ENCODE data around the gene WASL. TPM values are rescaled to one million over a fixed set of nuclear protein-coding genes. Genes with fewer than 3 reads are reported as not detected.
"Not testable (repeated sequence)": the region's sequence is repeated elsewhere in the genome, so short reads cannot be mapped to it uniquely, and the experiment has no call there.

WASL gene
- total RNA-seq, 2 donors from 2014 or later, result 20.9 to 24.7 TPM

DNA sequence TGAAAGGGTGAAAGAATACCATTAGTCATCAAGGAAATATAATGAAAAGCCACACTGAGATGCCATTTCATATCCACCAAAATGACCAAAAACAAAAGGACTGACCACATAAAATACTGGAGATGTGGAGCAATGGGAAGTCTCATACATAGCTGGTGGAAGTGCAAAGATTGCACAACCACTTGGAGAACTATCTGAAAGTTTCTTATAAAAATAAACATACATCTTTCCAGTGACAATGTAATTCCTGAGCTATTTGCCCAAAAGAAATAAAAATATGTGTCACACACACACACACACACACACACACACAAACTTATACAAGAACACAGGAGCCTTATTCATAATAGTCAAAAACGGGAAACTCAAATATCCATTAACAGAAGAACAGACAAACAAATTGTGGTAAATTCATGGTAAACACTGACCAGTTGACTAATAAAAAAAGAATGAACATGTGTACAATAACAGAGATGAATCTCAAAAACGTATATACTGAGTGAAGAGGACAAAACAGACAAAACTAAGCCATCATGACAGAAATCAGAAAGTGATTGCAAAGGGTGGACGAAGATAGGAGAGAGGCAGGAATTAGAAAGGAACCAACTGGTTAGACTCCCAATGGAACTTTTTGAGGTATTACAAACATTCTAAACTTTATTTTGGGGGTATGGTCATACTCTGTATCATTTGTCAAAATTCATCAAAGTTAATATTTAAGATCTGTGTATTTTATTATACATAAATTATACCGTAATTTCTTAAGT, 21.5 kb downstream of the WASL start:
- Histone ChIP-seq H3K4me3 (no peak overlapping the region), H3K27ac (no peak overlapping the region), H3K9me3 (no peaks in the 10 kb centered on the region), H3K27me3 (no peaks in the 10 kb centered on the region), H3K4me1 (peaks cover 0 to 32% of the 10 kb centered on the region in 2 donors), H3K36me3 (no peaks in the 10 kb centered on the region)
- no peak for DNase-seq (ENCODE audit: low spot score)
- TF ChIP-seq, protein P1, sequence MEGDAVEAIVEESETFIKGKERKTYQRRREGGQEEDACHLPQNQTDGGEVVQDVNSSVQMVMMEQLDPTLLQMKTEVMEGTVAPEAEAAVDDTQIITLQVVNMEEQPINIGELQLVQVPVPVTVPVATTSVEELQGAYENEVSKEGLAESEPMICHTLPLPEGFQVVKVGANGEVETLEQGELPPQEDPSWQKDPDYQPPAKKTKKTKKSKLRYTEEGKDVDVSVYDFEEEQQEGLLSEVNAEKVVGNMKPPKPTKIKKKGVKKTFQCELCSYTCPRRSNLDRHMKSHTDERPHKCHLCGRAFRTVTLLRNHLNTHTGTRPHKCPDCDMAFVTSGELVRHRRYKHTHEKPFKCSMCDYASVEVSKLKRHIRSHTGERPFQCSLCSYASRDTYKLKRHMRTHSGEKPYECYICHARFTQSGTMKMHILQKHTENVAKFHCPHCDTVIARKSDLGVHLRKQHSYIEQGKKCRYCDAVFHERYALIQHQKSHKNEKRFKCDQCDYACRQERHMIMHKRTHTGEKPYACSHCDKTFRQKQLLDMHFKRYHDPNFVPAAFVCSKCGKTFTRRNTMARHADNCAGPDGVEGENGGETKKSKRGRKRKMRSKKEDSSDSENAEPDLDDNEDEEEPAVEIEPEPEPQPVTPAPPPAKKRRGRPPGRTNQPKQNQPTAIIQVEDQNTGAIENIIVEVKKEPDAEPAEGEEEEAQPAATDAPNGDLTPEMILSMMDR (IDR thresholded peaks at IDR 0.05), result no peak

DNA sequence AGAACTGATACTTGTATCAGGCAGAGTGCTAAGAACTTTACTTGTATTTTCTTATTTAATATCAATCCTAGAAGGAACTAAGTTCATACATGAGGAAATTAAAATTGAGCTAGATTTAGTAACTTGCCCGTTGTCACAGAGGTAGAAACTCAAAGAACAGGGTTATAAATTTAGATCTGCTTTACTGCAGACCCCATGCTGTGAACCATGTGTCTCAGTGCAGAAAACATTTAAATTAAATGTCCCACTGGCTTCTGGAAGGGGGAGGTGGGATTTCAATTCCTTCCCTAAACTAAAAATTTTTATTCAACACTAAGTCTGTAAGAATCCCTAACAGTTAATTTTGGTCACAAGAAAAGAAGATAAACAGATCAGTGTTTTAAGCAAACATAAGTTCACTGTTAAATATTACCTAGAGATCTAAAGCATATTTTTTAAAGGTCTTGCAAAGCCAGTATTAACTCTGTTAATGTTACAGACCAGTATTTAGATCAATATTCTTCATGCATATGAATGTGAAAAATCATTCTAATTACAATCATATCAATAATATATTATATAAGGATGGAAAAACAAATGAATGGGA, 23.1 kb downstream of the WASL start:
- H3K9me3 ChIP-seq, result no peaks in the 10 kb centered on the region
- H3K4me3 ChIP-seq, result no peak overlapping the region
- no peak for DNase-seq (ENCODE audit: low spot score)
- H3K36me3 ChIP-seq, result no peaks in the 10 kb centered on the region
- H3K4me1 ChIP-seq, result peaks cover 0 to 32% of the 10 kb centered on the region in 2 donors
- no peaks in the 10 kb centered on the region for H3K27me3 ChIP-seq
- TF ChIP-seq, protein P1 (IDR thresholded peaks at IDR 0.05), result no peak
- H3K27ac ChIP-seq, result no peak overlapping the region

DNA sequence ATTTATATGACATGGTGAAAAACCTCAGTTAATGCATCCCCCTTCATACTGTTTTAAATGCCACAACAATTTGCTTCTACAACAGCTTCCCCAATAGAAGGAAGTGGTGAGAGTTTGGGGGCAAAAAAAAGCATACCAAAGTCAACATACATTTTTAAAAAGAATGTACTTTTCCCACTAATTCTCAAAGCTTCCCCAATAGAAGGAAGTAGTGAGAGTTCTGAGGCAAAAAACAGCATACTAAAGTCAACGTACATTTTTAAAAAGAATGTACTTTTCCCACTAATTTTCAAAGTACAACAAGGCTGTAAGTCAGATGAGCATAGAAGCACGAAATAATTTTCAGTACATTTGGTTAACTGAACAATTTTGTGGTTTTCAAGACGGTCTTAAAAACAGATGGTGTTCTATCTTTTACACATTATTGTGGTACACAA, 24.0 kb downstream of the WASL start:
- Histone ChIP-seq H3K4me3 (no peak overlapping the region), H3K36me3 (no peaks in the 10 kb centered on the region), H3K4me1 (peaks cover 0 to 34% of the 10 kb centered on the region in 2 donors), H3K27me3 (no peaks in the 10 kb centered on the region), H3K27ac (no peak overlapping the region), H3K9me3 (no peaks in the 10 kb centered on the region)
- TF ChIP-seq, protein P1 (IDR thresholded peaks at IDR 0.05), result no peak
- DNase-seq (ENCODE audit: low spot score), result no peak

DNA sequence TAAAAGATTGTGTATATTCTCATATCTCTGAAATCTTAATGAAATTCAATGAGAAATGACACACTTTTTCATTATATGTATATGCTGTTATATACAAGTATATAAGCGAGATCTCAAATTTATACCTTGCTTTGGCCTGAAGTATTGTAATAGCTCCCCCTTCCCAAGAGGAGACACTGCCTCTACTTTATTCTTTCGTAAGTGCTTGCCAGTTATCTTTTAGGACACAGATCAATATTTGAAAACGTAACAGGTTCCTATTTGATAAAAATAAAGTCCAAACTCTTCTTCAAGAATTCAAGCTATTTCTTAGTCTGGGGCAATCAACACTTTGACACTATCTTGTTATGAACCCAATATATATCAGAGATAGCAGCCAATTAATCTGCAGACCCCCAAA, 24.9 kb downstream of the WASL start:
- Histone ChIP-seq H3K27ac (no peak overlapping the region), H3K27me3 (no peaks in the 10 kb centered on the region), H3K4me3 (no peak overlapping the region), H3K4me1 (peaks cover 0 to 44% of the 10 kb centered on the region in 2 donors), H3K9me3 (no peaks in the 10 kb centered on the region), H3K36me3 (no peaks in the 10 kb centered on the region)
- DNase-seq (ENCODE audit: low spot score), result no peak
- TF ChIP-seq, protein P1 (IDR thresholded peaks at IDR 0.05), result no peak

DNA sequence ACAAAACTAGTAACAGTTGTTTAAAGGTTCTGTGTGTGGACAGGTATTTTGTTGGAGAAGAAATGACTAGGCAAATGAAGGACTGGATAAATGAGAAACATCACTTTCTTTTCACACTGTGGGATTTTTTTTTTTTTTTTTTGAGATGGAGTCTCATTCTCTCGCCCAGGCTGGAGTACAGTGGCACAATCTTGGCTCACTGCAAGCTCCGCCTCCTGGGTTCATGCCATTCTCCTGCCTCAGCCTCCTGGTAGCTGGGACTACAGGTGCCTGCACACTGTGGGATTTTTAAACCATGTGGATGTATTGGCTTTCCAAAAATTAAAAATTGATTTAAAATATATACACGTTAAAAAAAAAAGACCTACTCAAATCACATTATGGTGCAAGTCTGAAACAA, 28.3 kb downstream of the WASL start:
- not testable (repeated sequence) for H3K4me3 ChIP-seq; DNase-seq (ENCODE audit: low spot score); H3K36me3 ChIP-seq; H3K27me3 ChIP-seq; H3K27ac ChIP-seq; H3K9me3 ChIP-seq
- peaks cover 0 to 49% of the 10 kb centered on the region in 2 donors for H3K4me1 ChIP-seq

DNA sequence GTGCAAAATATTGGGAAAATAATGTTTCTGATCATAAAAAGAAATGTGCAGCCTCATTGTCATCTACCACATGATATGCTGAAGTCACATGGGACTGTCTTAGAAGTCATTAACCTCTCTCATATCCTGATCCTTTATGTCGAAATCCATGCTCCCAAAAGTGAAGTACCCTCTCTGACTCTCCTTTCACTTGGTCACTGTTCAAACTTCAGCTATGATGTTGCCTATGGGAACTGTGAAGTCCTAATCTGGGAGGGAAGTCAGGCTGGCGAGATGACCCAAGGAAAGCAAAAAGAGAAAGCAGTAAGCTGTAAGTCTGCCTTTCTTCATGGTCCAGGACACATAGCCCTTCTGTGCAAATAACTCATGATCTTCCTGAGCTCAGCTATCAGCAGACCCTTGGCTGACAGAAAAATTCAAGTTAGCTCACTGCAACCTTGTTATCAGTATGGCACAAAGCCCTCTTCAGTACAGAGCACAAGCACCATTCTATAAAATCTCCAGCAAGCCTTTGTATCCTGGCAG, 29.5 kb downstream of the WASL start:
- Histone ChIP-seq H3K27ac (peak overlapping the region; percentile 37 to 63), H3K4me3 (no peak overlapping the region), H3K9me3 (no peaks in the 10 kb centered on the region), H3K4me1 (peaks cover 0 to 49% of the 10 kb centered on the region in 2 donors), H3K36me3 (no peaks in the 10 kb centered on the region), H3K27me3 (no peaks in the 10 kb centered on the region)
- TF ChIP-seq, protein P1 (IDR thresholded peaks at IDR 0.05), result no peak
- no peak for DNase-seq (ENCODE audit: low spot score)

All from right atrium auricular region (tissue), 2 donors.